K562 (cell line): Measurements from ENCODE around the gene TRIM62. TPM values are rescaled to one million over a fixed set of nuclear protein-coding genes. Genes with fewer than 3 reads are reported as not detected.

ENCODE experiments used
- ATAC-seq: fragments of 200-7000 bp; cut with Tn5 transposase; 3 replicates; pipeline ENCODE4 v1.9.1; 2020; ENCODE audit warnings: moderate library complexity
- BruUV-seq: library from RNA; stranded (reverse); fragments of 400-500 nt; replicated peaks from 2 replicates; lab custom pipeline; 2021; lab: Mats Ljungman, UMichigan
- CTCF ChIA-PET: fragments of 300-600 bp; formaldehyde crosslinking; extraction: SDS; loops from one replicate; lab custom pipeline; 2021; ENCODE audit warnings: low intra/inter-chr PET ratio; lab: Yijun Ruan, JAX
- POLR2A ChIA-PET: fragments of 300-600, 350-650 bp; sonication (Branson Sonifier 250); formaldehyde crosslinking; extraction: SDS; loops from one replicate; lab custom pipeline; 2021; ENCODE audit warnings: antibody characterized with exemption, inconsistent platforms; lab: Yijun Ruan, JAX
- DNase-seq, 4 experiments: peaks; one replicate each; pipeline versions ENCODE4 v3.0.0 to v3.0.0-alpha.2; 2011 to 2018; ENCODE audit warnings: low spot score in 3 of 4, mixed read lengths in 3 of 4; ENCODE audit errors: extremely low read depth in 1 of 4
- FAIRE-seq: peaks from 2 replicates; lab custom pipeline; 2011; peaks lifted over from hg19 to GRCh38; lab: Jason Lieb, UNC
- H2AFZ ChIP-seq: 2 replicates; pipeline ENCODE4 v1.6.0; 2011; ENCODE audit warnings: low read depth, low read length, control low read depth, inconsistent platforms
- H3K27ac ChIP-seq: fragments of 200-600 bp; 3 replicates; pipeline ENCODE4 v1.8.0; 2011; ENCODE audit warnings: low read depth, mild to moderate bottlenecking, control low read depth, inconsistent platforms, low read length, moderate library complexity, mixed read lengths; ENCODE audit errors: extremely low read depth
- H3K27me3 ChIP-seq, 2 experiments: fragments of 300-600 bp in 1 of 2; 2 replicates in 1 of 2; 3 replicates in 1 of 2; pipeline versions ENCODE4 v1.6.0 to v1.8.0; 2011; ENCODE audit warnings: inconsistent platforms in 2 of 2, low read length in 2 of 2, mild to moderate bottlenecking in 1 of 2, mixed read lengths in 1 of 2, moderate library complexity in 1 of 2; ENCODE audit not compliant: control insufficient read depth in 2 of 2, insufficient read depth in 2 of 2
- H3K36me3 ChIP-seq: fragments of 300-600 bp; 3 replicates; pipeline ENCODE4 v1.8.0; 2011; ENCODE audit warnings: mild to moderate bottlenecking, low read length, inconsistent platforms; ENCODE audit not compliant: control insufficient read depth, insufficient read depth
- H3K4me1 ChIP-seq, 2 experiments: fragments of 200-600 bp in 1 of 2; replicated peaks in 1 of 2; 2 replicates in 1 of 2; 3 replicates in 1 of 2; pipeline versions ENCODE4 v1.5.1 to v1.8.0; 2011; ENCODE audit warnings: inconsistent platforms in 2 of 2, low read length in 2 of 2, mild to moderate bottlenecking in 1 of 2, mixed read lengths in 1 of 2, moderate library complexity in 1 of 2; ENCODE audit not compliant: control insufficient read depth in 2 of 2, insufficient read depth in 2 of 2
- H3K4me2 ChIP-seq: 2 replicates; pipeline ENCODE4 v1.6.1; 2011; ENCODE audit warnings: low read length, control low read depth, inconsistent platforms, mixed read lengths; ENCODE audit not compliant: insufficient read depth
- H3K4me3 ChIP-seq: fragments of 200-600 bp; sonication (generic), shearing (Covaris generic); 2 replicates; pipeline ENCODE4 v1.5.1; 2016; ENCODE audit warnings: control low read depth, inconsistent platforms
- H3K79me2 ChIP-seq: fragments of 200-600 bp; 3 replicates; pipeline ENCODE4 v1.8.0; 2011; ENCODE audit warnings: low read length, inconsistent platforms; ENCODE audit not compliant: control insufficient read depth, insufficient read depth
- H3K9ac ChIP-seq, 2 experiments: 2 replicates each; pipeline versions ENCODE4 v1.6.0 to v1.6.1; 2011; ENCODE audit warnings: low read depth in 2 of 2, low read length in 2 of 2, control low read depth in 1 of 2, inconsistent platforms in 1 of 2, mild to moderate bottlenecking in 1 of 2, mixed read lengths in 1 of 2; ENCODE audit not compliant: insufficient read depth in 1 of 2
- H3K9me1 ChIP-seq: one replicate; pipeline ENCODE4 v1.6.0; 2011; ENCODE audit warnings: inconsistent platforms, mild to moderate bottlenecking, low read length, moderate library complexity; ENCODE audit not compliant: control insufficient read depth, insufficient read depth
- H3K9me3 ChIP-seq: replicated peaks from 2 replicates; pipeline ENCODE4 v1.5.1; 2011; ENCODE audit warnings: low read depth, low read length, inconsistent platforms; ENCODE audit not compliant: control insufficient read depth, insufficient read depth
- H4K20me1 ChIP-seq: replicated peaks from 2 replicates; pipeline ENCODE4 v1.6.1; 2011; ENCODE audit warnings: low read length, inconsistent platforms, mixed read lengths; ENCODE audit not compliant: control insufficient read depth, insufficient read depth
- NCOA2 ChIP-seq, 2 experiments: fragments of 450-650 bp; IDR thresholded peaks; 2 replicates each; pipeline ENCODE4 v1.6.1; 2018; ENCODE audit warnings: mild to moderate bottlenecking in 2 of 2, moderate library complexity in 1 of 2; ENCODE audit not compliant: partially characterized antibody in 2 of 2
- NCOA4 ChIP-seq: fragments of 450-650 bp; IDR thresholded peaks from 2 replicates; pipeline ENCODE4 v1.6.1; 2018; ENCODE audit warnings: mild to moderate bottlenecking; ENCODE audit not compliant: partially characterized antibody
- OTX1 ChIP-seq: fragments of 450-650 bp; formaldehyde crosslinking; IDR thresholded peaks from 2 replicates; pipeline ENCODE4 v1.4.0; 2022; ENCODE audit warnings: mild to moderate bottlenecking
- TRIM28 ChIP-seq: fragments of 450-650 bp; IDR thresholded peaks from 2 replicates; pipeline ENCODE4 v1.6.1; 2017
- TSC22D4 ChIP-seq: fragments of 450-650 bp; IDR thresholded peaks from 2 replicates; pipeline ENCODE4 v1.6.1; 2016; ENCODE audit warnings: missing genetic modification characterization, missing biosample characterization, control low read depth
- YBX1 ChIP-seq: fragments of 450-650 bp; IDR thresholded peaks from 2 replicates; pipeline ENCODE4 v1.7.1; 2016; ENCODE audit warnings: mild to moderate bottlenecking
- ZFPM2 ChIP-seq: fragments of 250-450 bp; sonication (Bioruptor Pico); IDR thresholded peaks from 2 replicates; pipeline ENCODE4 v1.5.1; 2022; ENCODE audit warnings: mild to moderate bottlenecking
- ZNF121 ChIP-seq: sonication (generic); formaldehyde crosslinking; conservative IDR thresholded peaks from 2 replicates; pipeline ENCODE4 v1.8.0; 2022; ENCODE audit warnings: missing genetic modification reagents
- ZNF76 ChIP-seq: fragments of 250-450 bp; sonication (Bioruptor Pico); IDR thresholded peaks from 2 replicates; pipeline ENCODE4 v1.4.0; 2020; ENCODE audit warnings: mild to moderate bottlenecking, moderate library complexity, borderline replicate concordance
- WGBS: fragments of 100-300 bp; shearing (Covaris generic); methylation state at CpG from one replicate; pipeline ENCODE4 v1.1.6; 2016; ENCODE audit warnings: low coverage, mixed read lengths; ENCODE audit not compliant: insufficient coverage; ENCODE audit errors: missing lambda C conversion rate; 5-methylcytosine and 5-hydroxymethylcytosine counted together
- in situ Hi-C: fragments of 300-500 bp; cut with MboI; formaldehyde crosslinking; loops from 4 replicates; pipeline ENCODE4 v1.15.0; 2018; ENCODE audit warnings: inconsistent platforms, mixed read lengths
- intact Hi-C: fragments of 100-400 bp; cut with micrococcal nuclease; formaldehyde crosslinking; loops from 2 replicates; pipeline ENCODE4 v1.14.2; 2022
- polyA plus RNA-seq, 8 experiments: library from polyadenylated mRNA; depleted of rRNA in 4 of 8; stranded (reverse) in 5 of 8; unstranded in 3 of 8; fragments of >200 nt; fragmentation: Nextera tagmentation in 2 of 8; fragmentation: Illumina TruSeq in 1 of 8; extraction: Ambion mirVana in 2 of 8; extraction: Trizol in 1 of 8; gene quantifications; 2 replicates each; pipeline versions ENCODE4 v1.2.1 to v1.2.3, GENCODE V29; 2011 to 2014; ENCODE audit warnings: inconsistent platforms in 1 of 8, missing spikeins in 1 of 8
- total RNA-seq, 7 experiments: library from RNA; depleted of rRNA in 6 of 7; stranded (reverse); fragments of >200 nt in 6 of 7; fragmentation: Illumina TruSeq in 2 of 7; extraction: Trizol in 2 of 7; gene quantifications; 2 replicates each; pipeline versions ENCODE4 v1.2.1 to v1.2.3, GENCODE V29; 2011 to 2021; ENCODE audit warnings: low replicate concordance in 1 of 7
- TF ChIP-seq, protein P1 (sequence below): fragments of 450-650 bp; IDR thresholded peaks from 2 replicates; pipeline ENCODE4 v1.6.1; 2017; ENCODE audit warnings: antibody characterized with exemption

Gene TRIM62
- total and polyA plus RNA-seq, 9 of the 15 experiments (the other 6 are each of a cell fraction or from before 2014, with no cell fraction given), result 0.18 to 2.3 (median 0.52) TPM

GRCh38 chr1:33119050-33119449, 62.8 kb downstream of the TRIM62 start:
- CTCF ChIA-PET, result interaction anchor here (0.6 kb wide), 1 partner anchor 41 kb away, joined by 4 read pairs; no protein-coding TSS in a partner anchor
- in situ Hi-C loops, result no loop called here

More at GRCh38 chr1:33119050-33119449, 62.8 kb downstream of the TRIM62 start:
- WGBS, result 3% methylated on average over 2 of the region's 2 CpGs
- no peak for TF ChIP-seq NCOA4
- no peak for TF ChIP-seq ZNF121 (CRISPR knock-in tag)
- TF ChIP-seq YBX1, result no peak
- TF ChIP-seq OTX1 (CRISPR knock-in tag), result no peak
- TF ChIP-seq TRIM28, result no peak
- TF ChIP-seq NCOA2 (IDR thresholded peaks at IDR 0.05; ENCODE audit: partially characterized antibody in 2 of 2), result no peak
- TF ChIP-seq ZNF76 (CRISPR knock-in tag), result no peak
- TF ChIP-seq, protein P1, sequence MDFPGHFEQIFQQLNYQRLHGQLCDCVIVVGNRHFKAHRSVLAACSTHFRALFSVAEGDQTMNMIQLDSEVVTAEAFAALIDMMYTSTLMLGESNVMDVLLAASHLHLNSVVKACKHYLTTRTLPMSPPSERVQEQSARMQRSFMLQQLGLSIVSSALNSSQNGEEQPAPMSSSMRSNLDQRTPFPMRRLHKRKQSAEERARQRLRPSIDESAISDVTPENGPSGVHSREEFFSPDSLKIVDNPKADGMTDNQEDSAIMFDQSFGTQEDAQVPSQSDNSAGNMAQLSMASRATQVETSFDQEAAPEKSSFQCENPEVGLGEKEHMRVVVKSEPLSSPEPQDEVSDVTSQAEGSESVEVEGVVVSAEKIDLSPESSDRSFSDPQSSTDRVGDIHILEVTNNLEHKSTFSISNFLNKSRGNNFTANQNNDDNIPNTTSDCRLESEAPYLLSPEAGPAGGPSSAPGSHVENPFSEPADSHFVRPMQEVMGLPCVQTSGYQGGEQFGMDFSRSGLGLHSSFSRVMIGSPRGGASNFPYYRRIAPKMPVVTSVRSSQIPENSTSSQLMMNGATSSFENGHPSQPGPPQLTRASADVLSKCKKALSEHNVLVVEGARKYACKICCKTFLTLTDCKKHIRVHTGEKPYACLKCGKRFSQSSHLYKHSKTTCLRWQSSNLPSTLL, result no peak
- TF ChIP-seq ZFPM2 (CRISPR knock-in tag), result no peak
- TF ChIP-seq TSC22D4 (tag), result no peak
- no peak overlapping the region for H3K27ac ChIP-seq
- H3K9me3 ChIP-seq, result no peaks in the 10 kb centered on the region
- POLR2A ChIA-PET, result no interaction called here
- DNase-seq, result no peak
- no peaks in the 10 kb centered on the region for H3K79me2 ChIP-seq
- peaks cover 0 to 5% of the 10 kb centered on the region in 2 experiments; a peak in 1 of 5 replicates for H3K4me1 ChIP-seq
- no TSS peak for BruUV-seq
- intact Hi-C loops, result no loop called here
- H3K4me3 ChIP-seq, result no peak overlapping the region
- no peaks in the 10 kb centered on the region for H3K36me3 ChIP-seq
- no peak for ATAC-seq
- no peak overlapping the region for H3K4me2 ChIP-seq
- H4K20me1 ChIP-seq, result no peaks in the 10 kb centered on the region; the same call in 1 of the 2 replicates
- no peak for FAIRE-seq
- no peaks in the 10 kb centered on the region for H3K9me1 ChIP-seq
- H3K9ac ChIP-seq, result no peak overlapping the region
- peaks cover 26 to 55% of the 10 kb centered on the region in 2 experiments; a peak in 4 of 5 replicates for H3K27me3 ChIP-seq
- no peak overlapping the region for H2AFZ ChIP-seq
